Mesothelial cell of epicardium (in vitro differentiated cells): Measurements from ENCODE around the gene CRELD1. TPM values are rescaled to one million over a fixed set of nuclear protein-coding genes. Genes with fewer than 3 reads are reported as not detected.
A peak's percentile ranks its signal among the peaks of the same experiment; 100 is the strongest.
"Not testable (repeated sequence)": the region's sequence is repeated elsewhere in the genome, so short reads cannot be mapped to it uniquely, and the experiment has no call there.

ENCODE experiments used
- DNase-seq, 2 experiments: peaks; one replicate each; pipeline ENCODE4 v3.0.0; 2021; ENCODE audit warnings: low spot score in 2 of 2; ENCODE audit not compliant: unreplicated experiment in 2 of 2
- H3K27ac Mint-ChIP-seq: 2 replicates; pipeline ENCODE4 v1.8.0; 2021; ENCODE audit warnings: mixed read lengths
- H3K27me3 Mint-ChIP-seq: 2 replicates; pipeline ENCODE4 v1.8.0; 2021; ENCODE audit warnings: low read depth, mixed read lengths
- H3K36me3 Mint-ChIP-seq: 2 replicates; pipeline ENCODE4 v1.8.0; 2021; ENCODE audit warnings: mixed read lengths
- H3K4me1 Mint-ChIP-seq: 2 replicates; pipeline ENCODE4 v1.8.0; 2021; ENCODE audit warnings: mixed read lengths
- H3K4me3 Mint-ChIP-seq: 2 replicates; pipeline ENCODE4 v1.8.0; 2021; ENCODE audit warnings: mild to moderate bottlenecking, moderate library complexity, mixed read lengths
- H3K9me3 Mint-ChIP-seq: 2 replicates; pipeline ENCODE4 v1.8.0; 2021; ENCODE audit warnings: mixed read lengths
- total RNA-seq: library from RNA; stranded (reverse); gene quantifications from 3 replicates; pipeline ENCODE4 v1.2.1, GENCODE V29; 2021
- TF ChIP-seq, protein P1 (sequence below): fragments of 200-600 bp; sonication (generic); IDR thresholded peaks from one replicate; pipeline ENCODE4 v1.5.0; 2021; ENCODE audit warnings: antibody characterized with exemption; ENCODE audit not compliant: unreplicated experiment

CRELD1 gene
- total RNA-seq, 1 donor from 2014 or later, result 39.8 TPM

DNA sequence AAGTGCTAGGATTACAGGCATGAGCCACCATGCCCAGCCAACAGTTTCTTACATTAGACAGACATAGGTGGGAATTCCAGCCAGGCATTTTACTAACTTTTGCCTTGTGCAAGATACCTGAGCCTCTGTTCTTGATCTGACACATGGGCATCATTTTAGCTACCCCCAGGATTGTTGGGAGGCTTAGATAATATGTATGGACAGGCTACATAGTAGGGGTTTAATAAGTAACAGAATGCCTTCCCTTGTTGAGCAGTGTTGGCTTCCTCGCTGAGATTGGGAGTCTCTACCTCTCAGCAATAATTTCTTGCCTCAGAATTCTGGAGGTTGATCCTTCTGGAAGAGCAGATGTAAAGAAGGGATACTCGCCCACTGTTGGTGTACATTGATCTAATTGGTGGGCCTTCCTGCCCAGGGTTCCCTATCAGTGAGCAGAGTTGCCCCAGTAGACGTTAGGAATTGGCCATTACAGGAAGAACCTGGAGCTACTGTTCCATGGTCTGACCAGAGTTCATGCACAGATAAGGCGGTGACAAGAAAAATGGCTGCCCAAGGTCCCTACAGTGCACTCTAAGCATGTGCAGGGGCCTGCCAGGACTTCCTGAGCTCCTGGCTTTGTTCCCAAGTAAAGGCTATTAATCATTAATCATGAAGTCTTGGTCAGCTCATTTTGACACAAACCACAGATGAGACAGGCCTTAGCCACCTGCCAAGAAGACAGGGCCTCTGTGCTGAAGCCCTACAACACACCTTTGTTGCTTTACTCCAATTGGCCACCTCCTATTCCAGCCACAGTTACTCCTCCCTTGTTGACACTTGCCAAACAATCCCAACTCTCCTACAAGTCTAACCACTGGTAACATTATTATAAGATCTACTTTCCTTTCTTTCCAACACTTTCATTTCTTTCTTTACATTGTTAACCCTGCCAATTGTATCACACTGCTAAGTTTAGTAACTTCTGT is 35.9 kb upstream of the CRELD1 start:
- Mint-ChIP-seq H3K4me3 (no peak overlapping the region), H3K36me3 (peaks cover 9% of the 10 kb centered on the region), H3K27me3 (no peaks in the 10 kb centered on the region), H3K4me1 (peaks cover 36% of the 10 kb centered on the region), H3K9me3 (no peaks in the 10 kb centered on the region), H3K27ac (peak overlapping the region; percentile 71)
- TF ChIP-seq, protein P1, sequence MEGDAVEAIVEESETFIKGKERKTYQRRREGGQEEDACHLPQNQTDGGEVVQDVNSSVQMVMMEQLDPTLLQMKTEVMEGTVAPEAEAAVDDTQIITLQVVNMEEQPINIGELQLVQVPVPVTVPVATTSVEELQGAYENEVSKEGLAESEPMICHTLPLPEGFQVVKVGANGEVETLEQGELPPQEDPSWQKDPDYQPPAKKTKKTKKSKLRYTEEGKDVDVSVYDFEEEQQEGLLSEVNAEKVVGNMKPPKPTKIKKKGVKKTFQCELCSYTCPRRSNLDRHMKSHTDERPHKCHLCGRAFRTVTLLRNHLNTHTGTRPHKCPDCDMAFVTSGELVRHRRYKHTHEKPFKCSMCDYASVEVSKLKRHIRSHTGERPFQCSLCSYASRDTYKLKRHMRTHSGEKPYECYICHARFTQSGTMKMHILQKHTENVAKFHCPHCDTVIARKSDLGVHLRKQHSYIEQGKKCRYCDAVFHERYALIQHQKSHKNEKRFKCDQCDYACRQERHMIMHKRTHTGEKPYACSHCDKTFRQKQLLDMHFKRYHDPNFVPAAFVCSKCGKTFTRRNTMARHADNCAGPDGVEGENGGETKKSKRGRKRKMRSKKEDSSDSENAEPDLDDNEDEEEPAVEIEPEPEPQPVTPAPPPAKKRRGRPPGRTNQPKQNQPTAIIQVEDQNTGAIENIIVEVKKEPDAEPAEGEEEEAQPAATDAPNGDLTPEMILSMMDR, result no peak
- DNase-seq, result no peak

DNA sequence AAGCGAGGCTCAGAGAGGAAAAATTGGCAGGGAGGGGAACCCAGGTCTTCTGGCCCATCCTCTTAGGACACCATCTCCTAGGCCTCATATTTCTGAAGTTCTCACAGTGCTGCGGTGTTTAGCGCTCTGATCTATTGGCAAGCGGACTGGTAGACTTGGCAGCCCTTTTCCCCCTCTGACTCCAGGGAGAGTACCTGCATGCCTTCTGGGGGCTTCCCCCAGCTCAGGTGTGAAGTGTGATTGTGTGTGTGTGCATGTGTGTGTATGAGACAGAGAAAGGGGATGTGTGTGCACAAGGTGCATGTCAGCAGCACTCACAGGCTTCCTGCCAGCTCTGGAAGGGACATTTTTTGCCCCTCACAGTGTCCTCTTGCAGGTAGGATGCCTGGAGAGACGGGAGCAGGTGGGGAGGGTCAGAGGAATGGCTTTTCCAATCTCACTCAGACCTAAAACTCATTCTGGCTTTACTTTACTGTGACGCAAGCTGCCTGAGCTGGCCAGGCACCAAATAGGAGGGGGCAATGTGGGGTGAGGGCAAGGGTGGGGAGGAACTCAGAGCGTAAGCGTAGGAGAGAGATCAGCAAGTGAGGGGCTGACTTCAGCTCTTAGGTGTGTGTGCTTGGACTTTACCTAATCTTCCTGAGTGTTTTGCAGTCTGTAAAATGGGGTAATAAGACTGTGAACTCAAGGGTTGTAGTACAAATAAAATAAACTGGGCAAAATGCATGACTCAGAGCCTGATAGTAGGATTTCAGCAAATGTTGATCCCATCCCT is 35.0 kb upstream of the CRELD1 start:
- no peak for DNase-seq
- Mint-ChIP-seq H3K27me3 (no peaks in the 10 kb centered on the region), H3K4me3 (no peak overlapping the region), H3K27ac (peak overlapping the region; percentile 60), H3K4me1 (peaks cover 44% of the 10 kb centered on the region), H3K9me3 (no peaks in the 10 kb centered on the region), H3K36me3 (peaks cover 7% of the 10 kb centered on the region)
- TF ChIP-seq, protein P1, result no peak

DNA sequence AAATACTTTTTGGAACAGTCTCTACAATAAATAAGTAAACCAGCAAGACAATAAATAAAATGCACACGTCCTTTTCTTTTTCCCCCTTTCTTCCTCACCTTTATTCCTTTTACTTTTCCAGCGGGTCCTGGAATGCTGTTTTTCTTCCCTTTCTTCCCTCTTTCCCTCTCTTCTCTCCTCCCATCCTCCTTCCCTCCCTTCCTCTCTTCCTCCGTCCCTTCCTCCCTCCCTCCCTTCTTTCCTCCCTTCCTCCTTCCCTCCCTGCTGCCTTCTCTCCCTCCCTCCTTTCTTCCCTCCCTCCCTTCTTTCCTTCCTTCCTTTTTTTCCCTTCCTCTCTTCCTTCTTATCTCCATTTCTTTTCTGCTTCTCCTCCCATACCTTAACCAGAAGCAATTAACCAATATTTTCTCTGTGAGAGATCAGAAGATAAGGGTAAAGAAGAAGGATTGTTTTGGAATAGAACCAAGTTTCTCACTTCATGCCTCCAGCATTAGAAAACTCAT is 34.3 kb upstream of the CRELD1 start:
- Mint-ChIP-seq H3K27me3 (no peaks in the 10 kb centered on the region), H3K36me3 (peaks cover 3% of the 10 kb centered on the region), H3K27ac (no peak overlapping the region), H3K9me3 (no peaks in the 10 kb centered on the region), H3K4me3 (no peak overlapping the region), H3K4me1 (peaks cover 49% of the 10 kb centered on the region)
- TF ChIP-seq, protein P1, result no peak
- DNase-seq, result no peak

DNA sequence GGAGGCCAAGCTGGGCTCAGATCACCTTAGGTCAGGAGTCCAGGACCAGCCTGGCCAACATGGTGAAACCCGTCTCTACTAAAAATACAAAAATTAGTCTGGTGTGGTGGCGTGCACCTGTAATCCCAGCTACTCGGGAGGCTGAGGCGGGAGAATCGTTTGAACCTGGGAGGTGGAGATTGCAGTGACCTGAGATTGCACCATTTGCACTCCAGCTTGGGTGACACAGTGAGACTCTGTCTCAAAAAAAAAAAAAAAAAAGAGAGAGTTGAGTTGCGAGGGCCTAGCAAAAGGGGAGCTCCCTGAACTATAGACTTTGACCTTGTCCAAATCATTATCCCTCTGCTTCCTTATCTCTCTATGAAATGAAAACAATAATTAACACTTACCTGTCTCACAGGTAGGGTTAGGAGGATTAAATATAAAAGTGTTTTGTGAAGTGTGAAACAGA is 32.6 kb upstream of the CRELD1 start:
- H3K36me3 Mint-ChIP-seq, DNase-seq, H3K9me3 Mint-ChIP-seq, H3K4me3 Mint-ChIP-seq, H3K27me3 Mint-ChIP-seq, H3K27ac Mint-ChIP-seq: not testable (repeated sequence)
- peaks cover 49% of the 10 kb centered on the region for H3K4me1 Mint-ChIP-seq

DNA sequence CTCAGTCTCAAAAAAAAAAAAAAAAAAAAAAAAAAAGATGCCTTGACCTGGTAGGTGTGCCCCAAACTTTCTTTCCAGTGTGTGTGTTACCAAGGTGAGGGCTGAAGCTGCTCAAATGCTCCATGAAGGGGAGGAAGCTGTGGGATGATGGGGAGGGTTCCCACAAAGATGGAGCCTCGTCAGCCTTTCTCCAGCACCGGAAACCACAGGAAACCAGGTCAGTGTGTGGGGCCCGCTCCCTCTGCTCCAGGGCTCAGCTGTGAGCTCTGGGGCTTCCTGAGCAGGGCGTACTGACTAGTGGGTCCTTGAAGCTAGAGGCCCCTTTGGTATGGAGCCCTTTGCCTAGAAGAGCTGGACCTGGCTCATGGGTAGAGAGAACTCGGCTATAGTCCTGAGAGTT is 31.7 kb upstream of the CRELD1 start:
- H3K27ac Mint-ChIP-seq, result peak overlapping the region; percentile 90

More for the DNA sequence above, 31.7 kb upstream of the CRELD1 start:
- no peaks in the 10 kb centered on the region for H3K27me3 Mint-ChIP-seq
- DNase-seq, result no peak
- H3K36me3 Mint-ChIP-seq, result no peaks in the 10 kb centered on the region
- H3K9me3 Mint-ChIP-seq, result no peaks in the 10 kb centered on the region
- TF ChIP-seq, protein P1, result no peak
- H3K4me3 Mint-ChIP-seq, result peak overlapping the region; percentile 71
- H3K4me1 Mint-ChIP-seq, result peaks cover 49% of the 10 kb centered on the region
